Measurements from ENCODE around the gene CD83.

The CD83 gene

GRCh38 chr6:14088600-14089192 is 28.9 kb upstream of the CD83 start:
- in situ Hi-C loops (cut with MboI; ENCODE audit: low sequenced_read_pairs, unreplicated experiment), result no loop called here
- DNase-seq (ENCODE audit: low spot score), result no peak
- TF ChIP-seq, protein P1, sequence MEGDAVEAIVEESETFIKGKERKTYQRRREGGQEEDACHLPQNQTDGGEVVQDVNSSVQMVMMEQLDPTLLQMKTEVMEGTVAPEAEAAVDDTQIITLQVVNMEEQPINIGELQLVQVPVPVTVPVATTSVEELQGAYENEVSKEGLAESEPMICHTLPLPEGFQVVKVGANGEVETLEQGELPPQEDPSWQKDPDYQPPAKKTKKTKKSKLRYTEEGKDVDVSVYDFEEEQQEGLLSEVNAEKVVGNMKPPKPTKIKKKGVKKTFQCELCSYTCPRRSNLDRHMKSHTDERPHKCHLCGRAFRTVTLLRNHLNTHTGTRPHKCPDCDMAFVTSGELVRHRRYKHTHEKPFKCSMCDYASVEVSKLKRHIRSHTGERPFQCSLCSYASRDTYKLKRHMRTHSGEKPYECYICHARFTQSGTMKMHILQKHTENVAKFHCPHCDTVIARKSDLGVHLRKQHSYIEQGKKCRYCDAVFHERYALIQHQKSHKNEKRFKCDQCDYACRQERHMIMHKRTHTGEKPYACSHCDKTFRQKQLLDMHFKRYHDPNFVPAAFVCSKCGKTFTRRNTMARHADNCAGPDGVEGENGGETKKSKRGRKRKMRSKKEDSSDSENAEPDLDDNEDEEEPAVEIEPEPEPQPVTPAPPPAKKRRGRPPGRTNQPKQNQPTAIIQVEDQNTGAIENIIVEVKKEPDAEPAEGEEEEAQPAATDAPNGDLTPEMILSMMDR (IDR thresholded peaks at IDR 0.05; ENCODE audit: borderline replicate concordance, control extremely low read depth, extremely low read depth, insufficient read depth, missing control alignments), result no peak

DNA sequence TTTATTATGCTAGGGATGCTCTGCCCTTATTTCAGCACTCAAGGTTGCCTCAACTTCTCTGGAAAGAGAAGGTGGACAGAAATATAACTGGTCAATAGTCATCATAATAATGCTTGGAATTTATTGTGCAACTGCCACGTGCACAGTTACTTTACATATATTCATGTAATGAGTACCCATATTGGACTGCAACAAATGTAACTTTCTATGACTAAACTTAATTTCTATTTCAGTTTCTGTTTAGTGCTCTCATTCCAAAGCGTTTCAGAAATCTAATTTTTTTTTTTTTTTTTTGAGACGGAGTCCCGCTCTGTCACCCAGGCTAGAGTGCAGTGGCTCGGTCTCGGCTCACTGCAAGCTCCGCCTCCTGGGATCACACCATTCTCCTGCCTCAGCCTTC is 28.3 kb upstream of the CD83 start:
- TF ChIP-seq, protein P1 (IDR thresholded peaks at IDR 0.05; ENCODE audit: borderline replicate concordance, control extremely low read depth, extremely low read depth, insufficient read depth, missing control alignments), result no peak
- DNase-seq (ENCODE audit: low spot score), result peak; percentile 61
- in situ Hi-C loops (cut with MboI; ENCODE audit: low sequenced_read_pairs, unreplicated experiment), result no loop called here

DNA sequence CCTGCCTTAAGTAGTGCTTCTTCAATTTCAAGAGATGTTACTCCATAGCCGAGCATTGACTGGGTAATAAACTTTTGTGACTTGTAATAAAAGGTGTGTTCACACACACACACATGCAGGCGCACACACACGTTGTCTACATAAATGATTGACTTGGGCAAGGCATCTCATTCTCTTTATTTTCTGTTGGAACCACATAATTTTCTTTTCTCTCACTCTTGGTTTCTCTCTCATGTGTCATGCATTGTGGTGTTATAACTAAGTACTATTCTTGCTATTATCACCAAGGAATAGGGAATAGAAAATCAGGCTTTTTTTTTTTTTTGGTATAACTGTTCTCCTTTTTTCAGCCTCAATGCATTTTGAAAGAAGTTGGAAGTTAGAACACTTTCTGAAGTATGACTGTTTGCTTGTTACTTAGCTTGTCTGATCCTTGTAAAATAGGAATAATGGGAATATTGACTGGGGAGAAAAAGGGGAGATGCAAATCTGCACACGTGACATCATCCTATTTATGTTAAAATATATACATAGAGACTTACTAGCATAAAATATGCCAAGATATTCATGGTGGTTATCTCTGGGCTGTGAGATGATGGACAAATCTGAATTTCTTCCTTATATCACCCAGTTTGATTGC is 26.1 kb upstream of the CD83 start:
- TF ChIP-seq, protein P1 (IDR thresholded peaks at IDR 0.05; ENCODE audit: borderline replicate concordance, control extremely low read depth, extremely low read depth, insufficient read depth, missing control alignments), result no peak
- in situ Hi-C loops (cut with MboI; ENCODE audit: low sequenced_read_pairs, unreplicated experiment), result no loop called here
- DNase-seq (ENCODE audit: low spot score), result no peak

GRCh38 chr6:14092316-14092715 is 25.3 kb upstream of the CD83 start:
- in situ Hi-C loops (cut with MboI; ENCODE audit: low sequenced_read_pairs, unreplicated experiment), result no loop called here
- TF ChIP-seq, protein P1 (IDR thresholded peaks at IDR 0.05; ENCODE audit: borderline replicate concordance, control extremely low read depth, extremely low read depth, insufficient read depth, missing control alignments), result no peak
- DNase-seq (ENCODE audit: low spot score), result no peak

DNA sequence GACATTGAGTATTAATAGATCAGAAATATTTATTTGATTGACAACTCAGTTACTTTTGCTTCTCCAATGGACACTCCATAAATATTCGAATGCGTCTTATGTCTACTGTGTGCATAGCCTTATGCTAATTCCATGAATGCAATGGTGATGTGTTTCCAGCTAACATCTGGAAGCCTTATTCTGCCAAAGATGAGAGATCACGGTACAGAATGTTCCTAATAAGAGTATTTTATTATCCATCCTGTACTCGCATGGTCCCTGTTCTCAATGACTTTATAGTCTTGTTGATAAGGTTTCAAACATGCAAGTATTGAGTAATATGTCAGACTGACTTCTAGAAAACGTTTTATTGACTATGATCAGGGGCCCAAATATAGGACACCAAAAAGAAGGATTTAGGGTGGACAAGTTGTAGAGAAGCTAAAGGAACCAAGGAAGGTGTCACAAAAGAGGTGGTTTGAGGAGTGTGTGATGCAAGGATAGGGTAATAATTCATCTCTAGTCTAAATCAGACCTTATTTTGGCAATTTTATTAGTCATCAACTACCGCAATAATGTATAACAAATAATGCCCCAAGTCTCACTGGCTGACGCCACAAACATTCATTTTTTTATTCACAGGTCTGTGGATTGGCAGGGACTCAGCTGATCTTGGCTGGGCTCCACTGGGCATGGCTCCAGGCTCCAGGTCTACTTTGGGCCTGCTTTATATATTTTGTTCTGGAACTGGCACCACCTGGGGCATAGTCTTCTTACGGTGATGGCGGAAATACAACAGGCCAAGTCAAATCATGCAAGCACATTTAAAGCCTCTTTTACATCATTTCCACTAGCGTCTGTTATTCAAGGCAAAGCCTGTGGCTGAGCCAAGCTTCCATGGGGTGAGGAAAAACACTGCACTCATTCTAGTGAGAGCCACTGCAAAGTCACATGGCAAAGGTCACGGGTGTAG is 24.5 kb upstream of the CD83 start:
- TF ChIP-seq, protein P1 (IDR thresholded peaks at IDR 0.05; ENCODE audit: borderline replicate concordance, control extremely low read depth, extremely low read depth, insufficient read depth, missing control alignments), result no peak
- in situ Hi-C loops (cut with MboI; ENCODE audit: low sequenced_read_pairs, unreplicated experiment), result no loop called here
- no peak for DNase-seq (ENCODE audit: low spot score)

- TF ChIP-seq, protein P1 (IDR thresholded peaks at IDR 0.05; ENCODE audit: borderline replicate concordance, control extremely low read depth, extremely low read depth, insufficient read depth, missing control alignments), result no peak
- DNase-seq (ENCODE audit: low spot score), result no peak
- in situ Hi-C loops (cut with MboI; ENCODE audit: low sequenced_read_pairs, unreplicated experiment), result no loop called here
These were observed 22.9 kb upstream of the CD83 start for GRCh38 chr6:14094721-14095120.
